Stomach smooth muscle (tissue), 2 donors: ENCODE results near the gene DNAH11.
"Not testable (repeated sequence)": the region's sequence is repeated elsewhere in the genome, so short reads cannot be mapped to it uniquely, and the experiment has no call there.

Experiments
- H3K27ac ChIP-seq: one replicate; pipeline ENCODE4 v1.7.0; 2013; ENCODE audit warnings: mild to moderate bottlenecking, low read length, inconsistent platforms
- H3K27me3 ChIP-seq, 2 donors: one replicate each; pipeline ENCODE4 v1.7.0; 2013; ENCODE audit warnings: low read length in 2 of 2; ENCODE audit not compliant: insufficient read depth in 2 of 2, control insufficient read depth in 1 of 2
- H3K36me3 ChIP-seq, 2 donors: one replicate each; pipeline ENCODE4 v1.7.0; 2013; ENCODE audit warnings: low read length in 2 of 2; ENCODE audit not compliant: control insufficient read depth in 2 of 2, insufficient read depth in 2 of 2
- H3K4me1 ChIP-seq: one replicate; pipeline ENCODE4 v1.7.0; 2013; ENCODE audit warnings: low read length; ENCODE audit not compliant: control insufficient read depth, insufficient read depth
- H3K4me3 ChIP-seq, 2 donors: one replicate each; pipeline ENCODE4 v1.7.0; 2013; ENCODE audit warnings: low read length in 2 of 2
- H3K9ac ChIP-seq, 2 donors: one replicate each; pipeline ENCODE4 v1.7.0; 2013; ENCODE audit warnings: low read length in 2 of 2, mild to moderate bottlenecking in 1 of 2
- H3K9me3 ChIP-seq, 2 donors: one replicate each; pipeline ENCODE4 v1.7.0; 2013; ENCODE audit warnings: low read length in 2 of 2; ENCODE audit not compliant: control insufficient read depth in 2 of 2
- donor health status: healthy.
- donor health status: Pancreatic carcinoma.

Gene DNAH11

DNA sequence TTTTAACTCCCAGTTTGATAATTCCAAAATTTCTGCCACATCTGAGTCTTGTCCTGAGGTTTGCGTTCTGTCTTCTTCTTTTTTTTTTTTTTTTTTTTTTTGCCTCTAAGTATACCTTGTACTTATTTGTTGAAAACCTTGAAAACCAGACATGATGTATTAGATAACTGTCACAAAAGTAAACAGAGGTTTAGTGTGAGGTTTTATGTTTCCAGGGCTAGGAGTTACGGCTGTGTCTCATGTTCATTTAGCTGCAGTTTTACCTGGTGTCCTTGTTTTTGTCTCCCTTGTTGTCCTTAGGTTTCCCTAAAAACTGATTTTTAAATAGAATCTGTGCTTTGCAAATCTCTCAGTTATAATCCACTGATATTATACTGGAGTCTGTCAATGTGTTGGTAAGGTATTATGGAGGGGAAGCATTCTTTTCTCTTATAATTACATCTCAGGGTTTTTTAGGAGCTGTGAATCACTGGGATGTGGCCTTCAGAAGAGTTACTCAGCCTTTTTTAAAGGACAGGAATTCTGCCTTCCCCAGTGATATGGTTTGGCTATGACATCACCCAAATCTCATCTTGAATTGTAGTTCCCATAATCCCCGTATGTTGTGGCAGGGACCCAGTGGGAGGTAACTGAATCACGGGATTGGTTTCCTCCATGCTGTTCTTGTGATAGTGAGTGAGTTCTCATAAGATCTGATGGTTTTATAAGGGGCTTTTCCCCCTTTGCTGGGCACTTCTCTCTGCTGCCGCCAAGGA lies 307.9 kb downstream of the DNAH11 start:
- no peaks in the 10 kb centered on the region for H3K4me1 ChIP-seq
- H3K36me3 ChIP-seq: no peaks in the 10 kb centered on the region
- no peaks in the 10 kb centered on the region for H3K27me3 ChIP-seq
- H3K27ac ChIP-seq: no peak overlapping the region
- no peaks in the 10 kb centered on the region for H3K9me3 ChIP-seq
- H3K4me3 ChIP-seq: no peak overlapping the region
- H3K9ac ChIP-seq: no peak overlapping the region

DNA sequence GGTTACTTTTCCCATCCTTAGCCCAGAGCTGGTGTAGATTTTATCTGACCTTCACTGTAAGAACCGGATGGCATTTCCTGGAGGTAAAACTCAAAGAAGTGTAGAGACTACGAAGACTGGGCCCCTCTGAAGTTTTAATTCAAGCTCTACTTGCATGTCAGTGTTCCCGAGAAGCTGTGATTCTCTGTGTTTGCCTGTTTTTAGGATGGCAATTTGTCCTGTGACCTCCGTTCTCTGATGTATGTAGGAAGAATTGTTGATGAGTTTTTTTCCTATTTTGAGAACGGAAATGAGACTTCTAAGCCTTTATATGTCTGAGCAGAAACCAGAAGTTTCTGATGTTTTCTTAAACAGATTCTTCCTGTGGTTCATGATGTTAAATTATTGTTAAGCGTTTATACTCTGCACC lies 308.7 kb downstream of the DNAH11 start:
- Histone ChIP-seq H3K4me1 (no peaks in the 10 kb centered on the region), H3K9me3 (no peaks in the 10 kb centered on the region), H3K27me3 (no peaks in the 10 kb centered on the region), H3K36me3 (no peaks in the 10 kb centered on the region), H3K9ac (no peak overlapping the region), H3K27ac (no peak overlapping the region), H3K4me3 (no peak overlapping the region)

DNA sequence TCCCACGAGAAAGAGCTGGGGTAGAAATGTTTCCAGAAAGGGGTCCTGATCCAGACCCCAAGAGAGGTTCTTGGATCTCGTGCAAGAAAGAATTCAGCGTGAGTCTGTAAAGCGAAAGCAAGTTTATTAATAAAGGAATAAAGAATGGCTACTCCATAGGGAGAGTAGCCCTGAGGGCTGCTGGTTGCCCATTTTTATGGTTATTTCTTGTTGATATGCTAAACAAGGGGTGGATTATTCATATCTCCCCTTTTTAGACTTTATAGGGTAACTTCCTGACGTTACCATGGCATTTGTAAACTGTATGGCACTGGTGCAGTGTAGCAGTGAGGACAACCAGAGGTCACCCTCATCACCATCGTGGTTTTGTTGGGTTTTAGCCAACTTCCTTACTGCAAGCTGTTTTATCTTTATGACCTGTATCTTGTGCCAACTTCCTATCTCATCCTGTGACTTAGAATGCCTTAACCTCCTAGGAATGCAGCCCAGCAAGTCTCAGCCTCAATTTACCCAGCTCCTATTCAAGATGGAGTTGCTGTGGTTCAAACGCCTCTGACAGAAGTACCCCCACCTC lies 322.9 kb downstream of the DNAH11 start:
- H3K4me1 ChIP-seq, H3K36me3 ChIP-seq, H3K4me3 ChIP-seq, H3K27ac ChIP-seq, H3K27me3 ChIP-seq, H3K9ac ChIP-seq, H3K9me3 ChIP-seq: not testable (repeated sequence)

- Histone ChIP-seq H3K27ac (no peak overlapping the region), H3K4me3 (no peak overlapping the region), H3K9me3 (no peaks in the 10 kb centered on the region), H3K4me1 (no peaks in the 10 kb centered on the region), H3K27me3 (no peaks in the 10 kb centered on the region), H3K9ac (no peak overlapping the region), H3K36me3 (no peaks in the 10 kb centered on the region)
These were observed 323.9 kb downstream of the DNAH11 start for GRCh38 chr7:21866731-21867130.

DNA sequence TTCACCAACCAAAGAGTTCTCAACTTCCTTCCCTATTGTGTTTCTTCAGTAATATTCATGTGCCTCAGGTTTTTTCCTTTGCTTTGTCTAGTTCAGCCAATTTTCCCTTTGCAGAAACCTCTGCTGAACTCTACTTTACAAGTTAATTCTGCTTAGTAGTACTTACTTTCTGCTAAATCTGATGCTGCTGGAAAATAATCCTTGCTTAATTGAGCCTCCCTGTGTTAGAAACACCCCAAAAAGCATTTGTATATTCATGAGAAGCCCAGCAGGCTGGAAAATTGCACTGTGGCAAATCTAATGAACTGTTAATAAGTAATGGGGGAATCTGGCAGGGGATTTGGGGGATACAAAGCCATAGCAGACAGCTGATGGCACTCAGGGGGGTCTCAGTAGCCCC lies 324.4 kb downstream of the DNAH11 start:
- H3K27me3 ChIP-seq: no peaks in the 10 kb centered on the region
- no peak overlapping the region for H3K27ac ChIP-seq
- H3K4me3 ChIP-seq: no peak overlapping the region
- H3K4me1 ChIP-seq: no peaks in the 10 kb centered on the region
- no peaks in the 10 kb centered on the region for H3K36me3 ChIP-seq
- no peaks in the 10 kb centered on the region for H3K9me3 ChIP-seq
- no peak overlapping the region for H3K9ac ChIP-seq

GRCh38 chr7:21867816-21868575 lies 325.2 kb downstream of the DNAH11 start:
- no peaks in the 10 kb centered on the region for H3K4me1 ChIP-seq
- no peak overlapping the region for H3K4me3 ChIP-seq
- no peak overlapping the region for H3K9ac ChIP-seq
- no peaks in the 10 kb centered on the region for H3K9me3 ChIP-seq
- H3K27me3 ChIP-seq: no peaks in the 10 kb centered on the region
- H3K36me3 ChIP-seq: no peaks in the 10 kb centered on the region
- H3K27ac ChIP-seq: no peak overlapping the region

DNA sequence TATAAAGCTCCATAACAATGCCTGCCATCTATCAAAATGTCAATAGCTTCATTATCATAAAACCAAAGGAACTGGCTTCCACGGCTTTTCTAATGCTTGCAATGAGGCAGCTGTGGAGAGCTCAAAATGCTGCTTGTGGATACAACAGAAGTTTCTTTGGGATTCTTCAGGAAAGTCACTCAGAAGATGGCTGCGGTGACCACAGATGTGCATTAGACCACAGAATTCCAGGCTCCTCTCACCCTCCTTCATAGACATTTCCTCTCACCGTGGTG lies 325.7 kb downstream of the DNAH11 start:
- Histone ChIP-seq H3K9ac (no peak overlapping the region), H3K36me3 (no peaks in the 10 kb centered on the region), H3K4me3 (no peak overlapping the region), H3K4me1 (no peaks in the 10 kb centered on the region), H3K27ac (no peak overlapping the region), H3K27me3 (no peaks in the 10 kb centered on the region), H3K9me3 (no peaks in the 10 kb centered on the region)

DNA sequence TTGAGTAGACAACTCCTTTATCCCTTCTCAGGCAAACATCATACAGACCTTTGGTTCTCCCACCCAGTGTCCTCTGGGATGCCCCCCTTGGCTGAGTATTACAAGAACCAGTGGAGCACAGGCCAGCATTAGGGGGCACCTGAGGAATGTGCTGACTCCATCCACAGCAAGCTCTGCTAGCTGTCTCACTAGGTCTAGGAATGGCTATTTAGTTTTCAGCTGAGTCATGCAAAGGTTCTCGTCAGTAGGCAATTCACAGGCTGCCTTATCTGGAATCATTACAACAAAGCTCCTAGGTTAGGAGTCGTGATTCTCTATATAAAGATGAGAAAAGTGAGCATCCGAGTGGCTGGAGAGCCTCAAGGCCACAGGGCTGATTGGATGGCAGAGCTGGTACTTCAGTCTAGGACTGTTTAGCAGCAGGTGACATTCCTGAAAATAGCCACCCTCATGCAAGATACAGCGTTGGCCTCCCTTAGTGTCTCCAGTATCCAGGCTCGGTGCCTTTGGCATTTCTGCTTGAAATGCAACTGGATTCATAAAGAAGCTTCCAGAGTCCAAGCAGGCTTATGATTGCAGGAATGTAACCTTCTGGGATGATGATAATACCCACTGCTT lies 327.1 kb downstream of the DNAH11 start:
- Histone ChIP-seq H3K27ac (no peak overlapping the region), H3K9ac (no peak overlapping the region), H3K36me3 (no peaks in the 10 kb centered on the region), H3K4me1 (no peaks in the 10 kb centered on the region), H3K4me3 (no peak overlapping the region), H3K27me3 (no peaks in the 10 kb centered on the region), H3K9me3 (no peaks in the 10 kb centered on the region)

- Histone ChIP-seq H3K27me3 (no peaks in the 10 kb centered on the region), H3K4me1 (no peaks in the 10 kb centered on the region), H3K27ac (no peak overlapping the region), H3K9ac (no peak overlapping the region), H3K36me3 (no peaks in the 10 kb centered on the region), H3K9me3 (no peaks in the 10 kb centered on the region), H3K4me3 (no peak overlapping the region)
These were observed 340.2 kb downstream of the DNAH11 start for GRCh38 chr7:21883069-21883468.

DNA sequence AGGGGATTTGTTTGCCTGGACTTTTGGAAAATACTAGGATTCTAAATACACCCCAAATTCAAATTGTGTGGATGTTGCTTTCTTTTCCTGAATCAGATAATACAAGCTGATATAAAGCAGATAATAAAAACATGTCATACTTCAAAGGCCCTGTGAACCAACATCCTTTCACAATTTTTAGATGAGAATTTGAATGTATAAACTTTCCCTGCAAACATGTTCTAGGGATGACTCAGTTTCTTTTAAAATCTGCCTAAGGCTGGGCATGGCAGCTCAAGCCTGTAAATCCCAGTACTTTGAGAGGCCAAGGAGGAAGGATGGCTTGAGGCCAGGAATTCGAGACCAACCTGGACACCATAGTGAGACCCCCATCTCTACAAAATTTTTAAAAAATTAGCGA lies 340.7 kb downstream of the DNAH11 start:
- not testable (repeated sequence) for H3K9ac ChIP-seq, H3K27ac ChIP-seq, H3K36me3 ChIP-seq, H3K27me3 ChIP-seq, H3K9me3 ChIP-seq, H3K4me1 ChIP-seq, H3K4me3 ChIP-seq

- Histone ChIP-seq H3K9ac (no peak overlapping the region), H3K9me3 (no peaks in the 10 kb centered on the region), H3K4me1 (no peaks in the 10 kb centered on the region), H3K36me3 (no peaks in the 10 kb centered on the region), H3K27ac (no peak overlapping the region), H3K4me3 (no peak overlapping the region), H3K27me3 (no peaks in the 10 kb centered on the region)
These were observed 341.7 kb downstream of the DNAH11 start for GRCh38 chr7:21884496-21884895.
